NB4 (cell line): ENCODE measurements around the gene MMAB.

Experiments used
- DNase-seq: peaks from one replicate; pipeline ENCODE4 v3.0.0; 2010; ENCODE audit warnings: low read depth
- H3K4me3 ChIP-seq: one replicate; pipeline ENCODE4 v1.5.1; 2011; ENCODE audit warnings: mild to moderate bottlenecking, low read depth, low read length, moderate library complexity
- MYC ChIP-seq: IDR thresholded peaks from 2 replicates; pipeline ENCODE4 v1.6.1; 2011; ENCODE audit warnings: low read depth, low read length
- POLR2A ChIP-seq: IDR thresholded peaks from 2 replicates; pipeline ENCODE4 v1.6.1; 2011; ENCODE audit warnings: mild to moderate bottlenecking; ENCODE audit not compliant: insufficient read length; ENCODE audit errors: extremely low read depth
- TF ChIP-seq, protein P1 (sequence below): IDR thresholded peaks from 2 replicates; pipeline ENCODE4 v1.6.1; 2011; ENCODE audit warnings: low read depth, low read length
- TF ChIP-seq, protein P2 (sequence below): IDR thresholded peaks from one replicate; pipeline ENCODE4 v1.5.1; 2012; ENCODE audit warnings: low read depth, low read length

The MMAB gene

DNA sequence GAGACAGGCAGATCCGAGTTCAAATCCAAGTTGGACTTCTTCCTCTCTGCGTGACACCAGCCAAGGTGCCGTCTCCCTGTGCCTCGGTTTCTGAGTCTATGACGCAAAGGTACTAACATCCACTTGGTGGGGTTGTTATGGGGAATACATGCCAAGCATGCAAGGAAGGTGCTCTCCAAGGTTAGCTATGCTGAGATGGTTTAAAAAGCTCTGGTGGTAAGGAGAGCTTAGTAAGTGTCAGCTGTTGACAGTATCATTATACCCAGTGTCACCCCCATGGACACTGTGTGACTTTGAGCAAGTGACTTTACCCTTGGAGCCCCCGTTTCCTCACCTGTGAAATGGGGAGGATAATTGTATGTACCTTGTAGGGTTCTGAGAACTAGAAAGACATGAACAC, 22.2 kb downstream of the MMAB start:
- no peak for DNase-seq
- H3K4me3 ChIP-seq = no peak overlapping the region
- TF ChIP-seq, protein P1, sequence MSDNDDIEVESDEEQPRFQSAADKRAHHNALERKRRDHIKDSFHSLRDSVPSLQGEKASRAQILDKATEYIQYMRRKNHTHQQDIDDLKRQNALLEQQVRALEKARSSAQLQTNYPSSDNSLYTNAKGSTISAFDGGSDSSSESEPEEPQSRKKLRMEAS = no peak
- no peak for TF ChIP-seq MYC
- TF ChIP-seq POLR2A = no peak
- TF ChIP-seq, protein P2, sequence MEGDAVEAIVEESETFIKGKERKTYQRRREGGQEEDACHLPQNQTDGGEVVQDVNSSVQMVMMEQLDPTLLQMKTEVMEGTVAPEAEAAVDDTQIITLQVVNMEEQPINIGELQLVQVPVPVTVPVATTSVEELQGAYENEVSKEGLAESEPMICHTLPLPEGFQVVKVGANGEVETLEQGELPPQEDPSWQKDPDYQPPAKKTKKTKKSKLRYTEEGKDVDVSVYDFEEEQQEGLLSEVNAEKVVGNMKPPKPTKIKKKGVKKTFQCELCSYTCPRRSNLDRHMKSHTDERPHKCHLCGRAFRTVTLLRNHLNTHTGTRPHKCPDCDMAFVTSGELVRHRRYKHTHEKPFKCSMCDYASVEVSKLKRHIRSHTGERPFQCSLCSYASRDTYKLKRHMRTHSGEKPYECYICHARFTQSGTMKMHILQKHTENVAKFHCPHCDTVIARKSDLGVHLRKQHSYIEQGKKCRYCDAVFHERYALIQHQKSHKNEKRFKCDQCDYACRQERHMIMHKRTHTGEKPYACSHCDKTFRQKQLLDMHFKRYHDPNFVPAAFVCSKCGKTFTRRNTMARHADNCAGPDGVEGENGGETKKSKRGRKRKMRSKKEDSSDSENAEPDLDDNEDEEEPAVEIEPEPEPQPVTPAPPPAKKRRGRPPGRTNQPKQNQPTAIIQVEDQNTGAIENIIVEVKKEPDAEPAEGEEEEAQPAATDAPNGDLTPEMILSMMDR = no peak

DNA sequence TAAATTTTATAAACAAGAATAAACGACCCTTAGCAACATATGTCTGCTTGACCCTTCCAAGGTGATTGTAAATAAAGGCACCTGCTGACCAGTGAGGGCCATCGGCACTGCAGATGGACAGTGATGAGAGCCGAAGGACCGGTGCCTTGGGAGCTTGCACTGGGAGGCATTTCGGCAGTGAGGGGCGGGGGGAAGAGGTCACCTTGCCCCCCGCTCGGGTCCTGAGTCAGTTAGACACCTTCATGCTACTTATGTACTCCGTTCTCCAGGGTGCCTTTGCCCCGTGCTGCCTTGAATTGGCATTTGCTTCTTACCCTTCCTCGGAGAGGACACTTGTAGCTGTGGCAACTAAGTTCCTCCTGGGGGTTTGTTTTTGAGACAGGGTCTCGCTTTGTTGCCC, 23.0 kb downstream of the MMAB start:
- DNase-seq = no peak
- H3K4me3 ChIP-seq = no peak overlapping the region
- TF ChIP-seq, protein P1 = no peak
- TF ChIP-seq MYC = no peak
- no peak for TF ChIP-seq POLR2A
- TF ChIP-seq, protein P2 = no peak

DNA sequence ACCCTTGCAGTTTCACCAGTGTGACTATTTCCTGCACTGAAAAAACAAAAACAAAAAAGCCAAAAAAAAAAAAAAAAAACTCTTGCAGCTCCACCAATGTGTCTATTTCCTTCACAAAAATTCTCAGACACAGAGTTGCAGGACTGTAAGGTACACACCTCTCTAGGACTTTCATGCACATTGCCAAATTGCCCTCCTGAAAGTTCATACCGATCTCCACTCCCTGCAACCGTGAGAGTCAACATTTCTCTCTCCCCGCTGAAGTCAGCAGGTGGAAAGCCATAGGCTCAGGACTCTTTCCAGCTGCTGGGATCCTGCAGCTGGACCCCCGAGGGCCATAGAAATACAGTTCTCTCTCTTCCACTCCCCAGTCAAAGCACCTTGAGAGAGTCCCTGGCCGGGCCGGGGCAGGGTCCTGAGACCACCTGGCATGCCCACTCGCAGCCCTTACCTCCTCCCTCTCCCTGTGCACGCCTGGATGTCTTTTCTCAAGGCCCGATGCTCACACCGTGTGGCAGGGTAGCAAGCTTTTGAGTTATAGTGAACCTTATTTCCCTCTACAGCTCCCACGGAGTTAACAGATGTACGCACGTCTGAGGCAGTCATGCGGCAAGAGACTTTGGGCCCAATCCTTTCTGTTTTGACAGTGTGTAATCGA, 23.6 kb downstream of the MMAB start:
- DNase-seq = no peak
- TF ChIP-seq, protein P2 = no peak
- TF ChIP-seq MYC (no peak), POLR2A (no peak)
- TF ChIP-seq, protein P1 = no peak
- H3K4me3 ChIP-seq = no peak overlapping the region

DNA sequence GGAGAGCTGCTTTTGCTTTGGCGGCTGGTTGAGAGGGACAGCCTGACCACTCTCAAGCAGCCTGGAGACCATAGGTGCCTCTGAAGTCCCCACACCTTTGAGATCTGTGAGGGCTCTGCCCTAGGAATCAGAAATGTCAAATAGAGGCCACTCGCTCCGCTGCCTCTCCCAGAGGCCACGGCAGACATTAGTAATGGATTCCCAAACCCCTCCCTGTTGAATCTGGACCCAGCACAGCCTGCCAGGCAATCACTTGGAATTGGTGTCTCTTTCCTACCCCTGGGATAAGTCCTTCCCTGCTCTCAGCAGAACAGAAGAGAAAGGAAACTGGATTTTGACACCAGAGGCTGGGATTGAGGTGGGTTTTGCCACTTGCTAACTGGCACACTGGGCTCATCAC, 25.0 kb downstream of the MMAB start:
- TF ChIP-seq, protein P1 = no peak
- TF ChIP-seq, protein P2 = no peak
- no peak for TF ChIP-seq POLR2A
- no peak for TF ChIP-seq MYC
- no peak for DNase-seq
- H3K4me3 ChIP-seq = no peak overlapping the region

DNA sequence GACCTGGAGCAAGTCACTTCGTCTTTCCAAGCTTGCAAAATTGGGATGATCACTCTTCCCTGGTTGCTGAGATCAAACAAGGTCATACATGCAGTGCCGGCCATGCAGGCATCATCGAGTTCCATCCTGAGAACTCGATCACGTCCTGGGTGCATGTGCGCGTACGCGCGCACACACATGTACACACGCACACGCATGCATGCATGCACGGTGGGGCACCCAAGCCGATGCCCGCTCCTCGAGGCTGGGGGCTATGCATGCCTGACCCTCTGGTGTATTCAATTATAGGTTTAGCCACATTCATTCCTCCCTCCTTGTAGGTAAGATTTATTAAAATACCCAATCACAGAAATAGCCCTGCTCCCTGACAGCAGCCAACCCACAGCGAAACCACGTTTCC, 26.0 kb downstream of the MMAB start:
- DNase-seq = no peak
- H3K4me3 ChIP-seq = no peak overlapping the region
- TF ChIP-seq, protein P1 = no peak
- TF ChIP-seq, protein P2 = no peak
- TF ChIP-seq POLR2A = no peak
- no peak for TF ChIP-seq MYC

DNA sequence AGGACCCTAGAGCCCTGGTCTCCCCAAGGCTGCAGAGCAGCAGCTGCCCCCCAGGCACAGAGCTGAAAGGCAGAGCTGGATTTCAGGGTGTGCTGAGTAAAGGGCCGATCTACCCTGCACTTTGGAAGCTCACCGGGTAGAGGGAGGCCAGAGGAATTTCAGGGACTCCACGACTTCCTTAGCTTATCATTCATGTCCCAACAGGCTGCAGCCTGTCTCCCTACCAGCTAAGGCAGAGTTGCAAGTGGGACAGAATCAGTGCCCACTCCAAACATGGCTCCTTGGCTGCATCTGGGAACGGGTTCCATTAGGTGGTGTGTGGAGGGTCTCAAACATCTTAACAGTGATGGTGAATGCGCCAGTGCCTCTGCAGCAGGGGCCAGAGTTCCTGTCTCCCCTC, 27.5 kb downstream of the MMAB start:
- no peak for DNase-seq
- H3K4me3 ChIP-seq = no peak overlapping the region
- TF ChIP-seq, protein P1 = no peak
- TF ChIP-seq, protein P2 = no peak
- TF ChIP-seq MYC (no peak), POLR2A (no peak)
